Astrocyte of the hippocampus (primary cell): ENCODE data around the gene DOCK9.
"Not testable (repeated sequence)": the region's sequence is repeated elsewhere in the genome, so short reads cannot be mapped to it uniquely, and the experiment has no call there.

ENCODE experiments used
- DNase-seq: peaks from one replicate; pipeline ENCODE4 v3.0.0; 2011; ENCODE audit warnings: low read depth, low spot score

DOCK9 gene

DNA sequence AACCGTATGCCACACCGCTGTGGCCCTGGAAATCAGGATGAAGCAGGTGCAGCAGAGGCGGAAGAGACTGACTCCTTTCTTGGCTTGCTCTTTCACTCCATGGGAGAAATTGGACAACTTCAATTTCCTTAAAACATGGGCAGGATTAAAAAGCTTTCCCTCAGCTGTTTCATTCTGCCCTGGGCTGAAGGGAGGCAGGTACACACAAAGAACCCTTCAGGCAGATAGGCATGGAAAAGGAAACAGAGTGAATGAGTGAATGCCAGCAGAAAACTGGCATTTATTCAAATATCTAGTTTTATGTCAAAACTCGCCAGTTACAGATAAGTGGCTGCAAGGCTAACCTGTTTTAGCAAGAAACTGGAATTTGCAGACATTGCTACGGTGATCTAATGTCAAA lies 154.4 kb downstream of the DOCK9 start:
- DNase-seq, result peak; percentile 26

DNA sequence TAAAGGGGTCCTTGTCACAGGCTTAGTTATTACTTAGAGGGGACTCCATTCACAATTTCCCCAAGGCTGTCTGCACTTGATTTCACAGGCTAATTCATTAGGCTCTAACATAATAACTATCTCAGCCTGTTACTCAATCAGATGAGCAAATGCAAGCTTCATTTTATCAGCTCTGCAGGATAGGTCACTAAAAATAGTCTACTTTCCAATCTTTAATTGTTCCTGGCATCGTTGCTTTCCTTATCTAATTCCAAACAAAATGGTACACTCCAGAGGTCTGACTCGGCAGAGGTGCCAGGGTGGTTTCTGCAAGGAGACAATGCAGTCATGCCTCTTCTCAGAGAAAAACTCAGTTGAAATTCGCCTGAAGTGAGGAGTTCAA lies 155.6 kb downstream of the DOCK9 start:
- DNase-seq, result peak; percentile 48

DNA sequence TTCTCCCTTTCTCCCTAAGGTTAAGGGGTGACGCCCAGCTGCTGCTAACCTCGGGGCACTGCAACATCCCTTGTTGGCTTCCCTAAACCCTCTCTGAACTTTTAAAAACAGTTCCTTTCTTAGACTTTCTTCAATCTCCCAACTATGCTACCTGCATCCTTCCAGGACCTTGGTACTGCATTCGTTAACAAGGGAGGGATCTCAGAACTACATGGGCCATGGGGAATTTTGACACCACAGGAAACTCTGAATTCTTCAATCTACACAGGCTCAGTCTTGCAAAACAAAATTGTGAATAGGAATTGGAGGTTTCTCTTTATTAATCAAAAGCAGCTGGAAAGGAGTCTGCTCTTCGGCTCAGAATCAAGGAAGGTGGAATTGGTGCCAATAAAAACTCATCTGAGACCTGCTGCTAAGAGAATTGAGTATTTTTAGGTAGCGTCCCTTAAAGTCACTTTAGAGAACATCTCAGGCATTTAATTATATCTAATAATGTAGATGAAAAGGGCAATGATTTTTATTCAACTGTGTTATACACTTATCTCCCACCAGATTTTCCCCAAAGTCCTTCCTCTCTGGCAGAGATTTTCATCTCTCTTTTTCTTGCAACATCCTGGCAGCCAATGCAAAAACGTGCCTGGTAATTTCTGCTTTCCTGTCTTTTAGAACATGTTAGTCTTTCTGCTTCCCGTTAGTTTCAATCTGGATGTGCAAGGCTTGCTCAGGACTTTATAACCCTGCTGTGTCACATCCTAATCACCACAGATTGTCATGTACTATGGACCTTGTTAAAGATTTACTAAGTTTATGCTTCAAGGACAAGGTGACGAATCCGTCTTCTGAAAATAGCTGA lies 156.3 kb downstream of the DOCK9 start:
- DNase-seq, result peak; percentile 12

DNA sequence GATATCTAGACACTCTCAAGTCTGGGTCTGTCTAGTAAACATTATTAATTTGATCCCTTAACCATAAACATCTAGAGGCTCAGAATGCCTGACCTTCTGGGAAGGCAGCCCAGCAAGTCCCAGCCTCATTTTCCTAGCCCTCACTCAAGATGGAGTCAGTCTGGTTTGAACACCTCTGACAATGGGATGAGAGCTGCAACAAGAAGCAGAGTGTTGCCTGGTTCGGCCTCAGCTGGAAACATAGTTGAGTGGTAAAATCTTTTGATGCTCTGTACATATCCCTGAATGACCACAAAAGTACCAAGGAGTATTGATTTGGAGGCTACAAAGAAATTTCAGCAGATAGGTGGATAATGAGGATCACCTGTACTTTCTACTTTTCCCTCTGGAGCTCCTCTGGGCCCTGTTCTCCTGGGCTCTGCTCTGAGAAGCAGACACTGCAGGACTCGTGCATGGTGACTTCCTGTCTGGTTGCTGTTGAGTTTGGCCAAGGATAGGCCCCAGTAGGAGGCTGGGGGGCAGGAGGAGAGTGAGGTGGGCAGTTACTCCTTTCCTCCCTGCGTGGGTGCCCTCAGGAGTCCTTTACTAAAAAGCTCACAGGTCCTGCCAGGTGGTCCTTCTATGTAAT lies 157.0 kb downstream of the DOCK9 start:
- DNase-seq, result no peak

DNA sequence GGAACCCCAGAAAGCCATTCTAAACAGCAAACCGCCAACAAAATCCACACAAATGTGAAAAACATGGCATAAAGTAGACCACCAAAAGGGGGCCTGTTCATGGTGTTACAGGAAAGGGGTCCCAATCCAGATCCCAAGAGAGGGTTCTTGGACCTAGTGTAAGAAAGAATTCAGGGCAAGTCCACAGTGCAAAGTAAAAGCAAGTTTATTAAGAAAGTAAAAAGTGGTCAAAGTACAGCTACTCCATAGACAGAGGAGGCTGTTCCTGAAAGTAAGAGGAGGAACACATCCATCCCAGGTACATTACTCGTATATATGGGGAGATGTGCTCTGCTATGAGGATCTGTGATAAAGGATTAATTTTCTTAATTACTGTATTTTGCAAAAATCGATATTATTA lies 157.6 kb downstream of the DOCK9 start:
- DNase-seq, result no peak

DNA sequence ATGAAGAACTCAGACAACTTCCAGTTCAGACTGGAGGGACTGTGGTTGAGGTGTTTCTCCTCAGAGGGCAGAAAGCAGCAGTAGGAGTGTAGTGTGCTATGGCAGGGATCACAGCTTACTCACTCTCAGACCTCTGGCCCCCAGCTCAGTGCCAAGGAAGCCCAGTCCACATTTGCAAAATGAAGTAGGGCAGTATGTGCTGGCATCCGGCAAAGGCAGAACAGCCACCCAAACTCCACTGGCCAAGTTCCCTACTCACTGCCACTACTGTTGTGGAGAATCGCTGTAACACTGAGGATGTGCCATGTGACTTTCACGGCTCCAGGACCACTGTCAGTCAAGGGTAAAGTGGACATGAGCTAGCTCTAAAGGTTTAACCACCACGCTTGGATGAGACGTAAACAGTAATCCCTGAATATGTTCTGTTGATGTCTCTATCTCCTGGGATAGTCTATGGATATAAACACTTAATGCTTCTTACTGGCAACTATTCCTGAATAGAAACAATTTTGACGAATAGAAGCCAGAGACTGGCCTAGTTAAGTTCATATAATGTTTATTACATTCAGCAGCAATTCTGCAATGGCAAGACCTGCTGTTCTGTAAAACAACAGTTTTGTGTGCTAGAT lies 158.4 kb downstream of the DOCK9 start:
- DNase-seq, result no peak

DNA sequence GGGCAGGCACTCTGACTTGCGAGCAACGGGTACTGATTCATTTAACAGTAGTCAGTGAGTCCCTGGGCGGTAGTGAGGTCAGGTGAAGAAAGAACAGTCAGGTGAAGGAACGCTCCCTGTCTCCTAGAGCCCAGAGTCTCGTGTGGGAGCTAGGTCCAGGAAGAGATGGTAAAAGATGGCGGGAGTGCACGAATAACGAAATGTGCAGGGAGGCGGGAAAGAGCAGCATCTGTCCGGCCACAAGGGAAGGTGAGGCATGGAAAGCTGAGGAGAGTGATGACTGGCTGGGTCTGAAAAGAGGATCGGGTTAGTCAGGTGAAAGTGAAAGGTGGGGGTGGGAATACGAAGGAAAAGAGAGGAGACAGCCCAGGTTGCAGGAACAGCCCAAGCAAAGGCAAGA lies 161.5 kb downstream of the DOCK9 start:
- DNase-seq, result no peak

DNA sequence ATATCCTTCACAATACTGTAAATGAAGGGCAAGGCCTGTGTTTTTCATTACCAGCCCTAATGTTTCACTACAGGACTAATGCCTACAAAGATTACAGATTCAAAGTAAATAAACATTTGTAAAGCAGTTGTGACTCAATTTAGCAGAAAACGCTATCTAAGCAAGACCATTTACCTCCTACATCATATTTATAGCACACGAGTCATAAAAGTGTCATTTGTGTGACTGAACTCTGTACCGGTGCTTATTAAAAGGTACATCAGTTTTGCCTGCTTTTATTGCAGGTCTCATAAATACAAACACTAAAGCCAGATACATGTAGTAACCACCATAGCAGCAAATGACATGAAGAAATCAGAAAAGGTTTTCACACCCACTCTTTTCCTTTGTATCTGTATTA lies 163.9 kb downstream of the DOCK9 start:
- no peak for DNase-seq

DNA sequence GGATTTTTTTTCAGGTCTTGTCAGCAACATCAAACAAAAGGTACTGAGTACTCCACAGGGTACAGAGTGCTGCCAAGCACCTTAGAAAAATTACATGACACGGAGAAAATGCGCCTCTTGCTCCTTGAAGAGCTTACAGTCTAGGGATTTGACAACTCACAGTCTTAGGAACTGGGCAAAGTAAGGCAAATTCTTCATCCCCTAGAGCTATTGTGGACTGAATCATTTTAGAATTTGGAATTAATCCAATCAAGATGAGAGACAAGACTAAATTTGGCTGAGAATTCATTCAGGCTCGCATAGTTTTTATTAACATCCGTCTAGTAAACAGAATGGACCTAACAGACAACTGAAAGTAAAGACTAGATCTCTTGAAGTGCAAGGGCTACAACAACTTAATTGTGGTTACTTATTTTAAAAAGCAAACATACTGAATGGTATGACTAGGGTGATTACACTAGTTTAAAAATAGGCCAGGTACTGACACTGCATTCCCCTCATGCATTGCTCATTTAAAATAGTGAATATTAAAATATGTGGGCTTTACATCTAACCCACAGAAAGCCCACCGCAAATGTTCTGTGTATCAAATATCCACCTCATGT lies 165.6 kb downstream of the DOCK9 start:
- DNase-seq, result not testable (repeated sequence)

DNA sequence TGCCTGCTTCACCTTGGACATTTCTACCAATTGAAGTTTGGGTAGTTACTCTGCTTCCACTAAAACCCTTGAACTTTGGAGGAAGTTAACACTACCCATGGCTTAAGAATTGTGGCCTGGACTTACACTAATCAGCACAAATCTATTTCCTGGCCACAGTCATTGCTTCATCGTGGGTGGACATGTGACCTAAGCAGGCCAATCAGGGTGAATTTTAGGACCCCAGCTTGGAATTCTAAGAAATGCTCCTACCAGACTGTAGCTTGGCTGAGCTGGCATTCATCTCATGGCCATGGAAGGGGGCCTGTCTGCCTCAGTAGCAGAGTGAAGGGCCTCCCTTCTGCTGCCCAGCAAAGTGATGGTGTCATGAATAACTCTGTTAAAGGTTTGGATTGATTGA lies 167.1 kb downstream of the DOCK9 start:
- no peak for DNase-seq

DNA sequence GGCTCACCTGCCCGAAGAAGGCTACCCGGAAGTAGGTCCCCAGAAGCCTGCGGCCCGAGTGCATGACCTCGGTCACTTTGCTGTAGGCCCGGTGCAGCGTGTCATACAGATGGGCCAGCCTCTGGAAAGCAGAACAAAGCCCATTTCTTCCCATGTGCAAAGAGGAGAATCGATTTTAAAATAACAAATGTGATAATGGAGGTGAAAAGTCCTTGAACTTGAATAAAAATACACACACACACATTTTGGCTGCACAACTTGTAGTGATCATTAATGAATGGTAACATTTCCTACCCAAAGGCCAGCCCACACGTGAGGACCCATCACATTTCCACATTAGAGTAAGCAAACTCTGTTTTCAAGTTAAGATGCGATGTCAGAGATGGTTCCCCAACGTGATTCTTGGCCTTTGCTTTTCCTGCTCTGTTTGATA lies 168.5 kb downstream of the DOCK9 start:
- DNase-seq, result no peak

DNA sequence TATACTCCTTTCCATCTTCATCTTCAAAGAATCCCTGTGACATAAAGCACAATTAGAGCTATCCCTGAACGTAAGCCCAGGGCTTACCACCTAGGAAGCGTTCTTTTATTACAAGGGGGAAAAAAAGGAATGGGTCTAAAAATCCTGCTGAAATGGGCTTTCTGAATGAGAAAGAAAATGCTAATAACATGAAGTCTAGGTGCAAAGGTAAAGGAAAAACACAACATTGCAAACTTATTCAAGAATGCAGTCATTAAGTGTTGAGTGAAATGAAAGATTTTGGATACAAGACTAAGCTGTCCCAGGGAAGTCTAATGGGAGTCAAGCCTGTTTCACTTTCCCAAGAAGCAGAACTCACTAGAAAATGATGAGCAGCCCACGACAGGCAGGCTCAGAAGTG lies 170.1 kb downstream of the DOCK9 start:
- no peak for DNase-seq

DNA sequence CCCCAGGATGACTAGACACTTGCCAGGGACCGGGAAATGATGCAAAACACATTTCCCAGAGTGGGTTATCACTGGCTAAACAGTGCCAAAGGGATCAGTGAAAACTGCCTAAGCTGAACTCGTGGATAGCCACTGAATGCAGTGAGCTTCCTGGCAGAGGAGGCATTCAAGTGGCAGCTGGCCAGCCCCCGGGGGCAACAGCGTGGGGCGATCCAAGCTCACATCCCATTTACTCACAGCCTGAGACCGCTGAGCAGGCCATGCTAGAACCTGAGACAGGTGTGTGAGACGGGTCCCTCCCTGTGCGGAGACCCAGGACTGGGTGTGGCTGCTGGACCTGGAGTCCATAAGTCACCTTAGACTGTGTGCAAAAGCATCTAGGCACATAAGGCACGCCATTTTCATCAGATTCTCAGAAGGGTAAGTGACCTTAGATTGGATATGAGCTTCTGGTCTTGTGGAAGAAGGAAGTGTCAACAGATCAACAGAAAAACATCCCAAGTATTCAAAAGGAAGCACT lies 173.5 kb downstream of the DOCK9 start:
- no peak for DNase-seq

DNA sequence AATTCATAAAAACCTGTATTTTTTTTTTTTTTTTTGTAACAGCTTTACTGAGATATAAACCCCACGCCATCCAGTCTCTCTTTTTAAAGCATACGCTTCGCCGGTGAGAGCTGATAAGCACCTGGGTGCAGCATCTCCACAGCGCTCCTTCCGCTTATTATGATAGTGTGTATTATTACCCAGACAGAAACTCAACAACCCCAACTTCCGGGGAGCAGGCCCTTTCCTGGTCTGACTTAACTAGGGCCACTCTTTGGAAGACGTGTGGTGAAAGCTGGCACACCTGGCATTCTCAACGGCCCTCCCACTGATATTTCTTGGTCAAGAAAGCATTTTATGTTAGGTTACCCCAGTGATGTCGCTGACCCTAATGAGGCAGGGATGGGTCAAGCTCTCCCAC lies 173.9 kb downstream of the DOCK9 start:
- DNase-seq, result no peak

DNA sequence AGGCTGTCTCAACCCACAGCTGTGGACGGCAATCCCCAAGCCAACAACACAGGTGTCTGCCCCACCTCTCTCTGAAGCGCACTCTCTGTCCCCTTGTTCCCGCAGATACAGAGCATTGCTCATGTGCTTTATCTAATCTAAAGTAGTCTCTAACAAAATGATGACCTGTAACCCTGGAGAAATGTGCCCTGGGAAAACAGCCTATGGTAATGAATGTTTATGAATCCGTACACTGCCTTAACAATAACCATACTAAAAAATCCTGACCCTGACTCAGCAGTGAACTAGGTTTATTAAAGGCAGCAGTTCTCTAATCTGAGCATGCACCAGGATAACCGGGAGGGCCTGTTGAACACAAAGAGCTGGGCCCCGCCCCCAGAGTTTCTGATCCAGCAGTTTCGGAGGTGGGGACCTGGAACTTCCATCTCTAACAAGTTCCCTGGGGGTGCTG lies 174.7 kb downstream of the DOCK9 start:
- DNase-seq, result no peak

DNA sequence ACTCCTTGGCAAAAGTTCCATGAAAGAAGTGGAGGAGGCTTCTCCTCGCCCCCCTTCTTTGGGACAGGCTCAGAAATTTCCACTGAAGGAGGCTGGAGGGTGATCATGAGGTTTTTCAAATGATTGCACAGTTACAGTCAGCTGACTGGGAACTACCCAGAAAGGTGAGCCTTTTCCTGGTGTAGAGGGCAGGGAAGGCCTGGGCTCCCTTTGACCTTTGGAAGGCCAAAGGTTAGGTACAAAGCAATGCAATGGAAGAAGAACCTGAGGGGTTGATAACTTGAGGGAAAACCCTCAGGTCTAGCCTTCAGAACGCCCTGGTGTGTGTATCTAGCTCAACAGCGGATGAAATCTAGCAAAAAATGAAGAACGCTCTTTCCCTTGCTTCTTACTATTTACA lies 175.3 kb downstream of the DOCK9 start:
- DNase-seq, result no peak

DNA sequence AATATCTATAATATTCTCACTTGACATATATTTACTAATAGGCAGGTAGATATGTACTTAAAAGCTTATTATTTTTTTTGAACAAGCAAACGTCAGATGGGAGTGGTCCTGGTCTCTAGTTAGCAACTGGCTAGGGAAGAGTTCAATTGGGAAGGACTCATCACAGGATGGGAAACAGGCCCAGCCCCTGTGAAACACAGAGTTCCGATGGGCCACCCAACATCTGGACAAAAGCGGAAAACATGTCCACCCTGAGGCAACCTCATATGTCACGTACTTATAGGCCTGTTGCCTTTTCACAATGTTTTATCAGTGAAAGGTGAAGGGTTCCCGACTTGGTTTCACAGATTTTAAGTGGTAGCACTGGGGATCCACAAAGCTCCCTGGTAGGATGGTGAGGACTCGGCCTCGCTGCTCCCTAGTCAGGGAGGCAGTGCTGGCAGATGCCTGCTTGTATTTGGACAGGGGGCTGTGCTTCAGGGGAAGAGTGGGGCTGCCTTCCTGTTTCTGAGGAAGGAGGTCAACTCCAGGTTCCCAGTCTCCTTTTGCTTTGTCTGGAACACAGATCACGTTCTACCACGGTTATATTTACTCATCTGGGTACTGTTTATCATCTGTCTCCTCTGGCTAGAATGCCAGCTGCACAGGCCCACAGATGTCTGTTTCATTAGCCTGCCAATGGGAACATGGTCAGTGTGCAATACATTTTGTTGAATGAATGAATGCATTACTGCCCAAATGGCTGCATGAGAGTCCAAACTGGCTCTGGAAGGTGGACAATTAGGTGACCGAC lies 176.0 kb downstream of the DOCK9 start:
- no peak for DNase-seq

DNA sequence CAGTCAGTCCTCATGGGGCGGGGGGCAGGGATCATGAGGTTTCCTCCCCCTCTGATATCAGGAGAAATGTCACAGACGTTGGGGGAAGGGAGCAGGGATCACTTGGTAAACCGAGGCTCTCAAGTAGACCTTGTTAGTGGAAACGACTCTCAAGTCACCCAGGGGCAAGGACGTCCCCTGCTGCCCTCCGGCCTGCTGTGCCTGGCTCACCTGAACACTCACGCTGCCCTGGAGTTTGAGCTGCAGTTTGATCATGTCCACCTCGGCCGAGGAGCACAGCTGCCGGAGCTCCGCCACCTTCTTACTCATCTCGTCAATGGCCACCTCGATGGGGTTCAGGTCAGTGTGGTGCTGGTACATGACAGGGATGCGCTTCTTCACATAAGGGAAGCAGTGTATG lies 177.8 kb downstream of the DOCK9 start:
- DNase-seq, result no peak

DNA sequence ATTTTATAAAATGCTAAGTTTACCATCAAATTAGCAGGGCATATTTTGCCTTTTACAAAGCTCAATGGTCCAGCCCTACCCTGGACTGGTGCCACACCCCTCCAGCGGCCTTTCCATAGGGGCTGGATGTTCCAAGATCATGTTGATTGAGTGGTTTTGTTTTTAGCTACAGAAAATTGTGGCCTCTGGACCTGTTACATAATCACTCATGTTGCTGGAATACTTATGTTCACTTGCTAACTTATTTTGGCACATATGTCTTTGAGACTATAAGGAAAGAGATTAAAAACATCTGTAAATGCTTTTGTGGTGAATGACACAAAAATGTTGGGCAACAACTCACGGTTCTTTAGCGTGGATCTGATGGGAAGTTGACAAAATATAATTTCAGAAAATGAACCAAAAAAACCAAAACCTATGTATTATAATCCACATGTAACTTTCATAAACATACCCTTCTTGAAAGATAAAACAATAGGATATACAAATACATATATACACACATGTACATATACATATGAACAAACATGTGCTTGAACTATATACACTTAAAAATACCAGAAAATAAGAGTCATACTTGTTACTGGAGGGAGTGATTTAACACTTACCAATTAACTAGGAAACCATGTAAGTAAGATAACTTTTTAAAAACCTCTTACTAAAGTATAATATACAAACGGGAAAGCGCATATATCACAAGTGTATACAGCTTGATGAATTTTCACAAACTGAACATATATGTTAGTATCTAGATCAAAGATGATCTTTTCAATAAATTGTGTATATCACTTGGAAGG lies 178.8 kb downstream of the DOCK9 start:
- no peak for DNase-seq

DNA sequence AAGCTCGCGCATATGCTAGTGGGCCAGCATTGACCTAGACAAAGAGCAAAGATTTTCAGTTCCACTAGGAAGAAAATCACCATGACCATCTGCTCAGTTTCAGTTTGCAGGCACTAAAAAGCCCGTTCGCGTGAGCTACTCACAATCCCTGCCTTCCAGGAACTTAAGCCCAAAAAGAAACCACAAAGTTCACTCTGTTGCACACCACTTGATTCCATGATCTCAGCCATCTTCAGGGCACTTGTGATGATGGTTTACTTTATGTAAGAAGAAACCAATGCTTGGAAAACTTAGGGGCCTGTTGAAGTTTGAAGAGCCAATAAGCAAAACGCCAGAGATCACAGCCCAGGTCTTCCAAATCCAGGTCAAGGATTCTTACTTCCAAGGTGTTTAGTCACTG lies 180.4 kb downstream of the DOCK9 start:
- no peak for DNase-seq

DNA sequence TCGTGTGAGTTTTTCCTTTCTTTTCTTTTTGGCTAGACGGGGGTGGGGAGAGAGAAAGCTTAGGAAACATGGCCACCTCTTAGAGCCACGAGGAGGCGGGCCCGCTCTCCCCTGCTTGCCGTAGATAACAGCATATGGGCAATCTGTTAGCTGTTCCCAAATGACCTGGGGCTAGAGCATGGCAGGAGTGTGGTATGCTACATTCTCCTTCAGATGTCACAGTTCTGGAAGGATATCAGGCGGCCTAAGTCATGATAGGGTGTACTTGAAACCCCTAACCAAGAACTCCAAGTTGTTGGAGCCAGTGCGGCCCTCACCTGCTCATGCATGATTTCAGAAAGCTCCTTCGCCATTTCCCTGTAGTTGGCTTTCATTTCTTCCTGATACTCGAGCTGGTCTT lies 181.1 kb downstream of the DOCK9 start:
- no peak for DNase-seq
